Muscle of arm (tissue), 12 donors: ENCODE results near the gene SETD4. TPM values are rescaled to one million over a fixed set of nuclear protein-coding genes. Genes with fewer than 3 reads are reported as not detected.
A peak's percentile ranks its signal among the peaks of the same experiment; 100 is the strongest.
"Not testable (repeated sequence)": the region's sequence is repeated elsewhere in the genome, so short reads cannot be mapped to it uniquely, and the experiment has no call there.

Source experiments
- DNase-seq: peaks from one replicate; pipeline ENCODE4 v3.0.0-alpha.2; 2013
- polyA plus RNA-seq, 12 donors: library from polyadenylated mRNA; unstranded; fragments of 120-200 nt; gene quantifications; one replicate each; pipeline ENCODE4 v1.2.1, GENCODE V29; 2013; ENCODE audit not compliant: insufficient read length in 12 of 12

Gene SETD4
- polyA plus RNA-seq, 12 donors = 14.9 to 28.7 (median 18.5) TPM; not detected in 1

- DNase-seq = no peak
Measured at GRCh38 chr21:36079010-36079649, 18.8 kb upstream of the SETD4 start.

- DNase-seq = no peak
Measured at GRCh38 chr21:36077758-36078157, 17.4 kb upstream of the SETD4 start.

- DNase-seq = no peak
Measured at GRCh38 chr21:36076878-36077655, 16.7 kb upstream of the SETD4 start.

- DNase-seq = no peak
Measured at GRCh38 chr21:36075953-36076352, 15.6 kb upstream of the SETD4 start.

- DNase-seq = no peak
Measured at GRCh38 chr21:36075171-36075570, 14.8 kb upstream of the SETD4 start.

- DNase-seq = not testable (repeated sequence)
Measured at GRCh38 chr21:36073911-36074310, 13.6 kb upstream of the SETD4 start.

GRCh38 chr21:36073181-36073580 is 12.9 kb upstream of the SETD4 start:
- no peak for DNase-seq

GRCh38 chr21:36072453-36073162 is 12.3 kb upstream of the SETD4 start:
- DNase-seq = no peak

- no peak for DNase-seq
Measured at GRCh38 chr21:36070999-36071398, 10.7 kb upstream of the SETD4 start.

GRCh38 chr21:36069713-36070583 is 9.6 kb upstream of the SETD4 start, which contains the start of gene CBR1:
CBR1 (plus strand) TSS chr21:36070024; CDS start chr21:36070116, 92 bp downstream.
- DNase-seq = peak; percentile 77

- DNase-seq = no peak
Measured at GRCh38 chr21:36068748-36069398, 8.5 kb upstream of the SETD4 start.

- no peak for DNase-seq
Measured at GRCh38 chr21:36065497-36066036, 5.2 kb upstream of the SETD4 start.

GRCh38 chr21:36064085-36064460 is 3.7 kb upstream of the SETD4 start:
- DNase-seq = no peak

- no peak for DNase-seq
Measured at GRCh38 chr21:36063375-36064084, 3.2 kb upstream of the SETD4 start.

GRCh38 chr21:36061445-36061844 is 1.1 kb upstream of the SETD4 start:
- no peak for DNase-seq

- DNase-seq = no peak
Measured at GRCh38 chr21:36059823-36060158, 535 bp downstream of the SETD4 start.

GRCh38 chr21:36055551-36055950 is 4.8 kb downstream of the SETD4 start:
- no peak for DNase-seq

- DNase-seq = no peak
Measured at GRCh38 chr21:36053715-36054062, 6.6 kb downstream of the SETD4 start.

GRCh38 chr21:36052860-36053714 is 7.2 kb downstream of the SETD4 start:
- DNase-seq = no peak
